Measurements from ENCODE around the gene BTBD6. TPM values are rescaled to one million over a fixed set of nuclear protein-coding genes. Genes with fewer than 3 reads are reported as not detected.

BTBD6 gene
- total RNA-seq, 1 experiment from 2014 or later = 9.0 TPM

DNA sequence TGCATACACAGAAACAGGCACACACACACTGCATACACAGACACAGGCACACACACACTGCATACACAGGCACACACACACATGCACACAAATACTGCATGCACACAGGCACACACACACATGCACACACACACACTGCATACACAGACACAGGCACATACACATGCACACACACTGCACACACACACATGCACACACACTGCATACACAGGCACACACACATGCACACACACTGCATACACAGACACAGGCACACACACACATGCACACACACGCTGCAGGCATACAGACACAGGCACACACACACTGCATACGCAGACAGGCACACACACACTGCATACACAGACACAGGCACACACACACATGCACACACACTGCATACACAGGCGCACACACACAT is 32.7 kb upstream of the BTBD6 start:
- H3K4me1 ChIP-seq (replicated peaks; ENCODE audit: insufficient read depth) = no peaks in the 10 kb centered on the region
- H3K4me3 ChIP-seq = no peak overlapping the region
- no peak overlapping the region for H3K4me2 ChIP-seq
- H3K79me2 ChIP-seq (ENCODE audit: low read depth) = no peaks in the 10 kb centered on the region
- H4K20me1 ChIP-seq (ENCODE audit: insufficient read depth) = no peaks in the 10 kb centered on the region; the same call in 1 of the 2 replicates
- no peaks in the 10 kb centered on the region for H3K9me2 ChIP-seq (ENCODE audit: insufficient read depth)
- H3K36me3 ChIP-seq (ENCODE audit: low read depth) = no peaks in the 10 kb centered on the region
- no peak for DNase-seq
- POLR2A ChIA-PET (ENCODE audit: unreplicated experiment) = no interaction called here
- H3K27ac ChIP-seq = no peak overlapping the region
- H3F3A ChIP-seq (ENCODE audit: insufficient read depth, low read depth) = no peaks in the 10 kb centered on the region
- BruUV-seq (replicated peaks) = no TSS peak
- H3K27me3 ChIP-seq (ENCODE audit: insufficient read depth, low read depth) = no peaks in the 10 kb centered on the region
- TF ChIP-seq EZH2 (IDR thresholded peaks at IDR 0.05; ENCODE audit: low read depth) = no peak
- TF ChIP-seq, protein P1, sequence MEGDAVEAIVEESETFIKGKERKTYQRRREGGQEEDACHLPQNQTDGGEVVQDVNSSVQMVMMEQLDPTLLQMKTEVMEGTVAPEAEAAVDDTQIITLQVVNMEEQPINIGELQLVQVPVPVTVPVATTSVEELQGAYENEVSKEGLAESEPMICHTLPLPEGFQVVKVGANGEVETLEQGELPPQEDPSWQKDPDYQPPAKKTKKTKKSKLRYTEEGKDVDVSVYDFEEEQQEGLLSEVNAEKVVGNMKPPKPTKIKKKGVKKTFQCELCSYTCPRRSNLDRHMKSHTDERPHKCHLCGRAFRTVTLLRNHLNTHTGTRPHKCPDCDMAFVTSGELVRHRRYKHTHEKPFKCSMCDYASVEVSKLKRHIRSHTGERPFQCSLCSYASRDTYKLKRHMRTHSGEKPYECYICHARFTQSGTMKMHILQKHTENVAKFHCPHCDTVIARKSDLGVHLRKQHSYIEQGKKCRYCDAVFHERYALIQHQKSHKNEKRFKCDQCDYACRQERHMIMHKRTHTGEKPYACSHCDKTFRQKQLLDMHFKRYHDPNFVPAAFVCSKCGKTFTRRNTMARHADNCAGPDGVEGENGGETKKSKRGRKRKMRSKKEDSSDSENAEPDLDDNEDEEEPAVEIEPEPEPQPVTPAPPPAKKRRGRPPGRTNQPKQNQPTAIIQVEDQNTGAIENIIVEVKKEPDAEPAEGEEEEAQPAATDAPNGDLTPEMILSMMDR (conservative IDR thresholded peaks at IDR 0.05) = no peak
- H2AFZ ChIP-seq = no peak overlapping the region
- no peaks in the 10 kb centered on the region for H3K9me3 ChIP-seq (ENCODE audit: insufficient read depth, low read depth)
- intact Hi-C loops (cut with micrococcal nuclease; ENCODE audit: unreplicated experiment) = no loop called here
- CTCF ChIA-PET = no interaction called here

DNA sequence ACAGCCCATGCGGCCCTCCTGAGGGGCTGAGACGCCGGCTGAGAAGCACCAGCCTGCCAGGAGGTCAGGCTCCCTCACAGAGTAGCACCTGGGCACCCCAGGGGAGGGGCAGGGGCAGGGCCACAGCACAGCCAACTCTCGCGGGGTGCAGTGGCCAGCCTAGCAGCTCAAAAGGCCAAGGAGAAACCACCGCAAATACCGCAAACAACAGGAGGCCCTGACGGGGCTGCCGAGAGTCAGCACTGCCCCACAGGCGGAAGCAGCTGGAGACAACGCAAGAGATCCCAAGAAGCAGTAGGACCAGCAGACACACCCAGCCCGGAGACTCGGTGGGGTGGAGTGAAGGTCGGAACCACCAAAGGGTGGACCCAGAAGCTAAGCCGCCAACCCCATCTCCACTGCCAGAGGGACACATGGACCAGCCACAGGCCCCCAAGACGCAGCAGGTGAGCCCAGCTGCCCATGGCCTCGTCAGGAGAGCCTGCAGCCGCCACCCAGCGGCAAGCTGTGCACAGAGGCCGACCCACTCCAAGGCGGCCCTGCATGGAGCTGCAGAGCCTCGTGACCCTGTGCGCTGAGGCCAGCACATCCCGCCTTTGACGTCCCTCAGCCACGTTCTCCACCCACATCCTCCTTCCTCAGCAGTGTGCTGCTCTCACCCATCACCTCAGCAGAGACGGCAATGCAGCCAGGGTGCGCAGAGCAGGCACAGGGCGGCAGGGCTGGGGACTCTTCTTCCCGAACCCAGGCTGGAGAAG is 31.7 kb upstream of the BTBD6 start:
- Histone ChIP-seq H3K4me3 (no peak overlapping the region), H3K27ac (no peak overlapping the region), H3K36me3 (ENCODE audit: low read depth) (no peaks in the 10 kb centered on the region), H3K27me3 (ENCODE audit: insufficient read depth, low read depth) (no peaks in the 10 kb centered on the region), H3F3A (ENCODE audit: insufficient read depth, low read depth) (no peaks in the 10 kb centered on the region), H3K4me2 (no peak overlapping the region), H3K79me2 (ENCODE audit: low read depth) (no peaks in the 10 kb centered on the region), H3K9me3 (ENCODE audit: insufficient read depth, low read depth) (no peaks in the 10 kb centered on the region), H2AFZ (no peak overlapping the region), H3K9me2 (ENCODE audit: insufficient read depth) (no peaks in the 10 kb centered on the region), H4K20me1 (ENCODE audit: insufficient read depth) (no peaks in the 10 kb centered on the region; the same call in 1 of the 2 replicates), H3K4me1 (replicated peaks; ENCODE audit: insufficient read depth) (no peaks in the 10 kb centered on the region)
- no peak for DNase-seq
- ChIA-PET CTCF (no interaction called here), POLR2A (ENCODE audit: unreplicated experiment) (no interaction called here)
- TF ChIP-seq, protein P1 (conservative IDR thresholded peaks at IDR 0.05) = no peak
- no peak for TF ChIP-seq EZH2 (IDR thresholded peaks at IDR 0.05; ENCODE audit: low read depth)
- intact Hi-C loops (cut with micrococcal nuclease; ENCODE audit: unreplicated experiment) = no loop called here
- BruUV-seq (replicated peaks) = no TSS peak

DNA sequence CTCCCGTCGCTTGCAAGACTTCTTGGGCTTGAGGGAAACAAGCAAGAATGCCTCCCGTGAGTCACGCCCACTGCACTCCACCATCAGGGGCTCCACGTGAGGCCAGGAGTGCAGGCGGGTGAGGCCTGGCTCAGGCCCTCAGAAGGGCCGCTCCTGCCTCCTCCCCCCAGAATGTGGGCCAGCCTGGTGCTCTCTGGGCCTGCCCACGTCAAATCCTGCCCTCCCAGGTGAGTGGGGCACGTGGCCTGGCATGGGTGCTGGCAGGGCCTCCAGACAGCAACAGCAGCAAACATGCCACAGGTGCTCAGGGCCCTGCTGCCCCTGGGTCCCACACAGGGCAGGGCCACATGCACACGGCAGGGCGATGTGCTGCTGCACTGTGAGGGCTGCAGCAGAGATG is 30.6 kb upstream of the BTBD6 start:
- BruUV-seq (replicated peaks) = no TSS peak
- Histone ChIP-seq H3K36me3 (ENCODE audit: low read depth) (no peaks in the 10 kb centered on the region), H4K20me1 (ENCODE audit: insufficient read depth) (no peaks in the 10 kb centered on the region; the same call in 1 of the 2 replicates), H3K79me2 (ENCODE audit: low read depth) (no peaks in the 10 kb centered on the region), H3K27ac (no peak overlapping the region), H3K27me3 (ENCODE audit: insufficient read depth, low read depth) (no peaks in the 10 kb centered on the region), H3K4me1 (replicated peaks; ENCODE audit: insufficient read depth) (no peaks in the 10 kb centered on the region), H3K4me2 (no peak overlapping the region), H2AFZ (no peak overlapping the region), H3K4me3 (no peak overlapping the region), H3K9me3 (ENCODE audit: insufficient read depth, low read depth) (no peaks in the 10 kb centered on the region), H3F3A (ENCODE audit: insufficient read depth, low read depth) (no peaks in the 10 kb centered on the region), H3K9me2 (ENCODE audit: insufficient read depth) (no peaks in the 10 kb centered on the region)
- ChIA-PET CTCF (no interaction called here), POLR2A (ENCODE audit: unreplicated experiment) (no interaction called here)
- TF ChIP-seq EZH2 (IDR thresholded peaks at IDR 0.05; ENCODE audit: low read depth) = no peak
- TF ChIP-seq, protein P1 (conservative IDR thresholded peaks at IDR 0.05) = no peak
- intact Hi-C loops (cut with micrococcal nuclease; ENCODE audit: unreplicated experiment) = no loop called here
- DNase-seq = no peak
